ENCODE measurements around the gene RASGRP2.

Gene RASGRP2

GRCh38 chr11:64717268-64717578 is 26.7 kb downstream of the RASGRP2 start:
- 77 to 84% methylated on average over 4 of the region's 4 CpGs for WGBS, 2 experiments
- H3K27me3 ChIP-seq (ENCODE audit: control insufficient read depth, insufficient read depth, low read length, poor library complexity, severe bottlenecking): peaks cover 72% of the 10 kb centered on the region
- H3K4me1 ChIP-seq (ENCODE audit: control insufficient read depth, insufficient read depth, low read length): no peaks in the 10 kb centered on the region
- no peak overlapping the region for H3K27ac ChIP-seq (ENCODE audit: insufficient read depth, low read depth, low read length, poor library complexity, severe bottlenecking)
- H3K36me3 ChIP-seq (ENCODE audit: control insufficient read depth, insufficient read depth, low read length): no peaks in the 10 kb centered on the region
- no peak overlapping the region for H3K4me3 ChIP-seq (ENCODE audit: insufficient read depth, low read depth, low read length)
- no peaks in the 10 kb centered on the region for H3K9me3 ChIP-seq (ENCODE audit: control insufficient read depth, low read length)

- H3K27ac ChIP-seq (ENCODE audit: insufficient read depth, low read depth, low read length, poor library complexity, severe bottlenecking): no peak overlapping the region
- H3K4me1 ChIP-seq (ENCODE audit: control insufficient read depth, insufficient read depth, low read length): no peaks in the 10 kb centered on the region
- no peaks in the 10 kb centered on the region for H3K36me3 ChIP-seq (ENCODE audit: control insufficient read depth, insufficient read depth, low read length)
- no peak overlapping the region for H3K4me3 ChIP-seq (ENCODE audit: insufficient read depth, low read depth, low read length)
- peaks cover 72% of the 10 kb centered on the region for H3K27me3 ChIP-seq (ENCODE audit: control insufficient read depth, insufficient read depth, low read length, poor library complexity, severe bottlenecking)
- WGBS, 2 experiments: 71 to 76% methylated on average over 21 of the region's 21 CpGs
- no peaks in the 10 kb centered on the region for H3K9me3 ChIP-seq (ENCODE audit: control insufficient read depth, low read length)
These were observed 27.3 kb downstream of the RASGRP2 start for GRCh38 chr11:64716473-64717267.

GRCh38 chr11:64715756-64716472 is 28.0 kb downstream of the RASGRP2 start:
- Histone ChIP-seq H3K4me1 (ENCODE audit: control insufficient read depth, insufficient read depth, low read length) (no peaks in the 10 kb centered on the region), H3K27ac (ENCODE audit: insufficient read depth, low read depth, low read length, poor library complexity, severe bottlenecking) (no peak overlapping the region), H3K27me3 (ENCODE audit: control insufficient read depth, insufficient read depth, low read length, poor library complexity, severe bottlenecking) (peaks cover 72% of the 10 kb centered on the region), H3K9me3 (ENCODE audit: control insufficient read depth, low read length) (no peaks in the 10 kb centered on the region), H3K4me3 (ENCODE audit: insufficient read depth, low read depth, low read length) (no peak overlapping the region), H3K36me3 (ENCODE audit: control insufficient read depth, insufficient read depth, low read length) (no peaks in the 10 kb centered on the region)
- 80 to 84% methylated on average over 10 to 13 of the region's 13 CpGs for WGBS, 2 experiments

GRCh38 chr11:64715110-64715509 is 28.8 kb downstream of the RASGRP2 start:
- H3K9me3 ChIP-seq (ENCODE audit: control insufficient read depth, low read length): no peaks in the 10 kb centered on the region
- H3K4me1 ChIP-seq (ENCODE audit: control insufficient read depth, insufficient read depth, low read length): no peaks in the 10 kb centered on the region
- H3K36me3 ChIP-seq (ENCODE audit: control insufficient read depth, insufficient read depth, low read length): no peaks in the 10 kb centered on the region
- H3K27me3 ChIP-seq (ENCODE audit: control insufficient read depth, insufficient read depth, low read length, poor library complexity, severe bottlenecking): peaks cover 72% of the 10 kb centered on the region
- H3K4me3 ChIP-seq (ENCODE audit: insufficient read depth, low read depth, low read length): no peak overlapping the region
- whole genome bisulfite sequencing, 2 experiments: 85% methylated on average over 5 of the region's 5 CpGs
- H3K27ac ChIP-seq (ENCODE audit: insufficient read depth, low read depth, low read length, poor library complexity, severe bottlenecking): no peak overlapping the region

- Histone ChIP-seq H3K27ac (ENCODE audit: insufficient read depth, low read depth, low read length, poor library complexity, severe bottlenecking) (no peak overlapping the region), H3K27me3 (ENCODE audit: control insufficient read depth, insufficient read depth, low read length, poor library complexity, severe bottlenecking) (peaks cover 72% of the 10 kb centered on the region)
- WGBS, 2 experiments: 81 to 88% methylated on average over 4 to 5 of the region's 5 CpGs
These were observed 29.3 kb downstream of the RASGRP2 start for GRCh38 chr11:64714666-64715065.

GRCh38 chr11:64713781-64714363 is 30.1 kb downstream of the RASGRP2 start:
- no peak overlapping the region for H3K27ac ChIP-seq (ENCODE audit: insufficient read depth, low read depth, low read length, poor library complexity, severe bottlenecking)
- peaks cover 72% of the 10 kb centered on the region for H3K27me3 ChIP-seq (ENCODE audit: control insufficient read depth, insufficient read depth, low read length, poor library complexity, severe bottlenecking)
- no peaks in the 10 kb centered on the region for H3K4me1 ChIP-seq (ENCODE audit: control insufficient read depth, insufficient read depth, low read length)
- H3K4me3 ChIP-seq (ENCODE audit: insufficient read depth, low read depth, low read length): no peak overlapping the region
- no peaks in the 10 kb centered on the region for H3K9me3 ChIP-seq (ENCODE audit: control insufficient read depth, low read length)
- WGBS, 2 experiments: 3 to 4% methylated on average over 38 to 39 of the region's 39 CpGs
- H3K36me3 ChIP-seq (ENCODE audit: control insufficient read depth, insufficient read depth, low read length): no peaks in the 10 kb centered on the region

More at GRCh38 chr11:64714666-64715065, 29.3 kb downstream of the RASGRP2 start:
- Histone ChIP-seq H3K4me3 (ENCODE audit: insufficient read depth, low read depth, low read length) (no peak overlapping the region), H3K36me3 (ENCODE audit: control insufficient read depth, insufficient read depth, low read length) (no peaks in the 10 kb centered on the region), H3K9me3 (ENCODE audit: control insufficient read depth, low read length) (no peaks in the 10 kb centered on the region), H3K4me1 (ENCODE audit: control insufficient read depth, insufficient read depth, low read length) (no peaks in the 10 kb centered on the region)

GRCh38 chr11:64713016-64713707 is 30.8 kb downstream of the RASGRP2 start:
- Histone ChIP-seq H3K9me3 (ENCODE audit: control insufficient read depth, low read length) (no peaks in the 10 kb centered on the region), H3K36me3 (ENCODE audit: control insufficient read depth, insufficient read depth, low read length) (no peaks in the 10 kb centered on the region), H3K27me3 (ENCODE audit: control insufficient read depth, insufficient read depth, low read length, poor library complexity, severe bottlenecking) (peaks cover 72% of the 10 kb centered on the region), H3K27ac (ENCODE audit: insufficient read depth, low read depth, low read length, poor library complexity, severe bottlenecking) (no peak overlapping the region), H3K4me1 (ENCODE audit: control insufficient read depth, insufficient read depth, low read length) (no peaks in the 10 kb centered on the region), H3K4me3 (ENCODE audit: insufficient read depth, low read depth, low read length) (no peak overlapping the region)
- 2% methylated on average over 111 of the region's 111 CpGs for WGBS, 2 experiments

- Histone ChIP-seq H3K9me3 (ENCODE audit: control insufficient read depth, low read length) (no peaks in the 10 kb centered on the region), H3K27ac (ENCODE audit: insufficient read depth, low read depth, low read length, poor library complexity, severe bottlenecking) (no peak overlapping the region), H3K4me1 (ENCODE audit: control insufficient read depth, insufficient read depth, low read length) (no peaks in the 10 kb centered on the region), H3K36me3 (ENCODE audit: control insufficient read depth, insufficient read depth, low read length) (no peaks in the 10 kb centered on the region), H3K4me3 (ENCODE audit: insufficient read depth, low read depth, low read length) (no peak overlapping the region), H3K27me3 (ENCODE audit: control insufficient read depth, insufficient read depth, low read length, poor library complexity, severe bottlenecking) (peaks cover 72% of the 10 kb centered on the region)
- 23 to 26% methylated on average over 45 of the region's 45 CpGs for WGBS, 2 experiments
These were observed 31.4 kb downstream of the RASGRP2 start for GRCh38 chr11:64712430-64713015.

GRCh38 chr11:64711956-64712362 is 32.0 kb downstream of the RASGRP2 start:
- Histone ChIP-seq H3K27me3 (ENCODE audit: control insufficient read depth, insufficient read depth, low read length, poor library complexity, severe bottlenecking) (peaks cover 72% of the 10 kb centered on the region), H3K4me3 (ENCODE audit: insufficient read depth, low read depth, low read length) (no peak overlapping the region), H3K9me3 (ENCODE audit: control insufficient read depth, low read length) (no peaks in the 10 kb centered on the region), H3K36me3 (ENCODE audit: control insufficient read depth, insufficient read depth, low read length) (no peaks in the 10 kb centered on the region), H3K4me1 (ENCODE audit: control insufficient read depth, insufficient read depth, low read length) (no peaks in the 10 kb centered on the region), H3K27ac (ENCODE audit: insufficient read depth, low read depth, low read length, poor library complexity, severe bottlenecking) (no peak overlapping the region)
- WGBS, 2 experiments: 83 to 89% methylated on average over 19 of the region's 19 CpGs
